ENCODE measurements around the gene PNO1.
"Not testable (repeated sequence)": the region's sequence is repeated elsewhere in the genome, so short reads cannot be mapped to it uniquely, and the experiment has no call there.

The PNO1 gene

DNA sequence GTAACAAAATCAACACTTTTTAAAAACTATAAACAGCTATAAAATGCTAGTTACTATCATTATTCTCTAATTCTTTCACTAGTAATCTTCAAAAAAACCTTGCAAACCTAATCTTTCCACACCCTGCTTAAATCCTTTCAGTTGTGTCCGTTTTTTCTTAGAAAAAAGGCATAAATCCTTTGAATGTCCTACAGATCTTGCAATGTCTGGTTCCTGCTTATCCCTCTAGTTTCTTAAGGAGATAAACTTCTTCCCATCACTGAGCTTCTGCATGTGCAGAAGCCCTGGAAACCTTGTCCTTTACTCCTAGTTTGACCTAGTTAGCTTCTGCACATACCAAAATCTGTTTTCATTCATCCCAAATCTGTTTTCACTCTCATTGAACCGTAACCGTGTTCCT, 1.3 kb upstream of the PNO1 start:
- H3K4me3 ChIP-seq (ENCODE audit: low read depth, low read length), result peak overlapping the region; percentile 94

DNA sequence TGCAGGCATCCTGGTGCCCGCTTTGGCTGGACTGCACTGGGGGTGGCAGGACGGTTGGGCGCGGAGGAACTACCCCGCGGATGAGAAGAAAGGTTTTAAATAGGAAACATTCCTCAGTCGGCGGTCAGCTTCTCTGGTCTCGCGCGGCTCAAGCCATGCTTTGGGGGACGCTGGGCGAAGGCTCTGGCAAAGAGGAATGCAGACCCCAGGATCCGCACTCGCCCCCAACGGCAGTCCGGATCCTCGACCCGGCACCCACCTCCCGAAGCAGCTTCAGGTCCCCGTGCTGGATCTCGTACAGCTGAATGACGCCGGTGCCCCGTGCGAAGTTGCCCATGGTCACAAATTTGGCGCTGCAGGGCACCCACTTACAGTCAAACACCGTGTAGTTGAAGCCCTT, 686 bp upstream of the PNO1 start:
- peak overlapping the region; percentile 94 for H3K4me3 ChIP-seq (ENCODE audit: low read depth, low read length)

DNA sequence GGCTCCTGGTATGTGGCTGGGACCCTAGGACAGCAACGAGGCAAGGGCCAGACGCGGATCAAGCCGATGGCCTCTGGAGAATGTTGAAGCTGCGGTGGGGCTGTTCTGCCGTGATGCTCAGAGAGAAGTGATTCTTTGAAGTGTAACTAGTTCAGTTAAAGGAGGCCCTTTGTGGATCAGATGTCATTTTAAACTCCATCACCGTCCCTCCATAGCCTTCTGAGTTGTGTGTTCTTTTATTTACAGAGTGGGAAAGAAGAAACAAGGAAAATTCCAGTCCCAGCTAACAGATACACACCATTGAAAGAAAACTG, 403 bp downstream of the PNO1 start:
- H3K4me3 ChIP-seq (ENCODE audit: low read depth, low read length), result peak overlapping the region; percentile 94

DNA sequence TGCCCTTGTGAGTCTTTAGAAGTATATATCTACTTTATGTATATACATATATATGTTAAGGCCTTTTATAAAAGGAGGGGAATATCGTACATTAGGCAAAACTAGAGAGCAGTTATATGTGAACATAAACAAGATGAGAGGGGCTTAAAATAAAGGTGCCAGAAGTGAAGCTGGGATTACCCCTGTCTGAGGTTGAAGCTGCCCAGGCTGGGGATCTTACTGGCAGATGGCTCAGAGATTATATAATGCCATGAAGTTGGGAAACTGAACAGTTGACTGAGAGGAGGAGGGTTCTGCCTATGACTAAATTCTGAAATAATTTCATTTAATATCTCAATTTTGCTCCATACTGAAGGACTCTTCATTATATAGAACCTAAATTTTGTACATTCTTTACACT, 6.0 kb downstream of the PNO1 start:
- no peak overlapping the region for H3K4me3 ChIP-seq (ENCODE audit: low read depth, low read length)

DNA sequence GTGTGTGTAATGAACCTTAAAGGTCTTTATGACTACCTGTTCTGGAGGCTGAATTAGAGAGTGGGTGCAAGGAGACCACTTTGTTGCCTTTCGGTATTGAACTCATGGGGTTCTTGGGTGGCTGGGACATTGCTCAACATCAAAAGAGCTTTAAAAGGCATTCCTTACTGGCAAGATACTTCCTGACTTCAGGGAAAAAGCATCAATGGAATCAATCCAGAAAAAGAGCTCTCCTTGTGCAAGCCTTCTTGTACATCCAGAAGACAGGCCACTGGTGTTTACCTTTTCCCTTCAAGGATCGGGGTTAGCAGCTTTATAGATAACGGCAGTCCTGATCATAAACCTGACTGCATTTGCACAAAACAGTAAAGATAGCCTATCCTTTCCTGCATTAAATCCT, 9.5 kb downstream of the PNO1 start:
- no peak overlapping the region for H3K4me3 ChIP-seq (ENCODE audit: low read depth, low read length)

DNA sequence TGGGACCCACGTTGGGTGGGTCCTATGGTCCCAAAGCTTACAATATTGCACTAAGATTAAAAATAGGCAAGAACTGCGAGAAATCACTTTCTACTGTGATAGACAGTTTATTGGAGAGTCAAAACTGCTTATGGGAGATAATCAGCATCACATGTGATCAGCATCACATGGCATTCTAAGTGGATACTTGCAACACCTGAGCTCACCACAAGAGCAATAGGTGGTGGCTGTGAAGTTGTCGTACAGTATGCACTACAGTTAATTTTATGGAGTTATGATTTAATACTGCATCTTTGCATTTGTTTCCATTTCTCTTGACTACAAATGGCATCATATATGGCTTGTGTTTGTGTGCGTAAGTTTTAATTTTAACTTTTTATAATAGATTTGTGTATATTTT, 11.6 kb downstream of the PNO1 start:
- H3K4me3 ChIP-seq (ENCODE audit: low read depth, low read length), result no peak overlapping the region

DNA sequence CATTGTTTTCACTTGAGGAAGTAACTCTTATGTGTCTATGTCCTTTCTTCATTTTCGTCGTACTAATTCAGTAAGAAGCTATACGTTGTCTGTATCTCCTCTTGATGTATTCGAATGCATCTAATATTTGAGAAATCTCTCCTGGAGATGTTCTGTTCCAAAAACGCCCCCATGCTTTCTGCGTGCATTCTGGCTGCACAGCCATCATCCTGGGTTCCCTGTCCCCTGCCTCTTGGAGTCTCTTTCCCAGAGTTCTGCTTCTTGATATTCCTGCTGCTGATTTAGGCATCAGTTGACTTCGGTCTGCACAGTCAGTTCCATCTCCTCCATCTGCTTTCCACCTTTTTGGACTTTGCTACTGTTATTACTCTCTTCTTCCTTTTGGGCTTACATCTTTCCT, 13.5 kb downstream of the PNO1 start:
- H3K4me3 ChIP-seq (ENCODE audit: low read depth, low read length), result no peak overlapping the region

DNA sequence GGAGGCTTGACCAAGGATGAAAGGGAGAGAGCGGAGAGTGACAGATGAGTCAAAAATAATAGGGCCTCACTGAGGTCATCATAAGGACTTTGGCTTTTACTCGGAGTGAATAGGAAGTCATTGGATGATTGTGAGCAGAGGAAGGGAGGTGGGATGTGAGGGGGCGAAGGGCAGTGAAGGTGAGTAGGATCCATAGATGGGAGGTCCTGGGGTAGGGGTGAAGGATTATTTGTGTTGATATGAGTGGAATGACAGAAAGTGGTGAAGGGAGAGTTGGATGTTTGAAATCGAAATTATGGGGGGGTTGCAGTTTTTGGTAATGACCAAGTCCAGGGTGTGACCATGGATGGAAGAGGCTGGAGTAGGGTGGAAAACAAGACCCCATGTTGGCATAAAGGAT, 14.0 kb downstream of the PNO1 start:
- no peak overlapping the region for H3K4me3 ChIP-seq (ENCODE audit: low read depth, low read length)

DNA sequence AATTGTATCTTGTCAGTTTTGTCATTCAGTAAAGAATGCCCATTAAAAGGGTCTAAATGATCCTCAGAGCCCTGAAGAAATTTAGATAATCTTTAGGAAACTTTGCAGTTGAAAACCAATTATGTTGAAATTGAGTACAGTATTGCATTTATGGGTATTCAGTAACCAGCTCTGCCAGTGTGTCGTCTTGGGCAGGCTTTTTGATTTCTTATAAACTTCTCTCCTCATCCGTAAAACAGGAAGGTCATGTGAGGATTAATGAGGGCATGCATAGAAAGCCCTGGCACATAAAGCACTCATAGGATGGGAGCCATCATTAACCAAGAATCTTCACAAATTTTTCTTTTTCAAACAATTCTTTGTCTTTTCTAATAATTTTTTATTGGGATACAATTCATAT, 14.8 kb downstream of the PNO1 start:
- no peak overlapping the region for H3K4me3 ChIP-seq (ENCODE audit: low read depth, low read length)

DNA sequence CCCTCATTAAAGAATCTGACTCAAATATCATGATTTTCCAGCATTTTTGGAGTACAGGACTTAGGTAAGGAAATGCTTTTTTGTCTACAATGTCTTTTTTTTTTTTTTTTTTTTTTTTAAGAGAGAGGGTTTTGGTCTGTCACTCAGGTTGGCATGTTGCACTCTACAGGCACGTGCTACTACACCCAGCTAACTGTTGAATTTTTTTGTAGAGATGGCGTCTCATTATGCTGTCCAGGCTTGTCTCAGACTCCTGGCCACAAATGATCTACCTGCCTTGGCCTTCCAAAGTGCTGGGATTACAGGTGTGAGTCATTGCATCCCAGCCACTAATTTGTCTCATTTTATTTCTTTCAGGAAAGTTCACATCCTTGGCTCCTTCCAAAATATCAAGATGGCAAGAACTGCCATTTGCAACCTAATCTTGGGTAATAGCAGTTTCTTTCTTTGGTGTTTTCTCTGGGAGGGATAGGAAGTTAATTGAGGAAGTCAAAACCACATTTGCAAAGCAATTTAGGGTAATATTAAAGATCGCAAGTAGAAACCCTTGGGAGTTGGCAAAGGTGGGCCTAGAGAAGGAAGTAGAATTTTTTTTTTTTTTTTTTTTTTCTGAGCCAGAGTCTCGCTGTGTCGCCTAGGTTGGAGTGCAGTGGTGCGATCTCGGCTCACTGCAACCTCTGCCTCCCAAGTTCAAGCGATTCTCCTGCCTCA, 15.5 kb downstream of the PNO1 start:
- H3K4me3 ChIP-seq (ENCODE audit: low read depth, low read length), result no peak overlapping the region

DNA sequence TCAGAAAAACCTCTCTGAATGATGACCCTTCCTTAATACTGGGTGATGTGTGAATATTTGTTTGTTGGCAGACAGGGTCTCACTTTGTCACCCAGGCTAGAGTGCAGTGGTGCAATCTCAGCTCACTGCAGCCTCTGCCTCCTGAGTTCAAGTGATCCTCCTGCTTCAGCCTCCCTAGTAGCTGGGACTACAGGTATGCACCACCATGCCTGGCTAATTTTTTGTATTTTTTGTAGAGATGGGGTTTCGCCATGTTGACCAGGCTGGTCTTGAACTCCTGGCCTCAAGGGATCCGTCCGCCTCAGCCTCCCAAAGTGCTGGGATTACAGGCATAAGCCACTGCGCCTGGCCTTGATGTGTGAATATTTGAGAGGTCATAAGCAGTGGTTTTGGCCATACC, 17.5 kb downstream of the PNO1 start:
- H3K4me3 ChIP-seq (ENCODE audit: low read depth, low read length), result not testable (repeated sequence)

DNA sequence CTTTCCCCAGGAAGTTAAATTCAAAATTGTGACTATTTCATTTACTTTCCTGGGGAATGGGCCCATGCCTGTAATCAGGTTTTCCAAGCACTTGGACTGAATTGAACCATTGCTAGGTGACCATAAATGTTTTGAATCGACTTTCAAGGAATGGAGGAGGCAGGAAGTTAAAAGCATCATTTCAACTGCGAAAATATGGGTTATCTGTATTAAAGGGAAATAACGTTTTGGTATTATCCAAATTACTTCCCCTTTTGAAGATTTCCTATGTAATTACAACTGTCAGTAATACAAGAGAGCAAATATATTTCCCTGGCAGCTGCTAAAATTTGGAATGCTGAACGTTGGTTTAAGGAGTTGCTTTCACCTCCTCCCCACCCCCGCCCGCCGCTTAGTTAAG, 19.0 kb downstream of the PNO1 start:
- H3K4me3 ChIP-seq (ENCODE audit: low read depth, low read length), result no peak overlapping the region

DNA sequence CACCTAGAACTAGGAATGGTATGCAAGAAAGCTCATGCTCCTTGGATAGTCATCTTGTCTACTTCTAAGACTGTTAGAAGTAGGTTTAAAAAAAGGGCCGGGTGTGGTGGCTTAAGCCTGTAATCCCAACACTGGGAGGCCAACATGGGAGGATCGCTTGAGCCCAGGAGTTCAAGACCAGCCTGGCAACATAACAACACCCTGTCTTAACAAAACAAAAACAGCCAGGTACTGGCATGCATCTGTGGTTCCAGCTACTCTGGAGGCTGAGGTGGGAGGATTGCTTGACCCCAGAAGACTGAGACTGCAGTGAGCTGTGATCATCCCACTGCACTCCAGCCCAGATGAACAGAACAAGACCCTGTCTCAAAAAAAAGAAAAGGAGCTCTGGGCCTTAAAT, 19.9 kb downstream of the PNO1 start:
- H3K4me3 ChIP-seq (ENCODE audit: low read depth, low read length), result no peak overlapping the region

DNA sequence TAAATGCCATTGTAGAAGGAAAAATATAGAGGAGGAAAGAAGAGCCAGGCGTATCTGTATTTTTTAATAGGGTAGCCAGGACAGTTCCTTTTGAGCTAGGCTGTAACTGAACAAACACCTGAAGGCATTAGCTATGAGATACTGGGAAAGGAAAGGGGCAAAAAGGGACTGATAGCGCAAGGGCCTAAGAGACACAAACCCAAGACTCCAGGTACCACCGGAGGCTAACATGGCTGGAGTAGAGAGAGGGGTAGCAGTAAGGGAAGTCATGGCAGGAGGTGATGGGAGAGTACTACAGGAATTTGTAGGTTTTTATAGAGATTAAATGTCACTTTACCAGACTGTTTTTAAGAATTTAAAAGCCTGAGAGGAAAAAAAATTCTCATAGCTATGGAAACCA, 20.7 kb downstream of the PNO1 start:
- H3K4me3 ChIP-seq (ENCODE audit: low read depth, low read length), result no peak overlapping the region

DNA sequence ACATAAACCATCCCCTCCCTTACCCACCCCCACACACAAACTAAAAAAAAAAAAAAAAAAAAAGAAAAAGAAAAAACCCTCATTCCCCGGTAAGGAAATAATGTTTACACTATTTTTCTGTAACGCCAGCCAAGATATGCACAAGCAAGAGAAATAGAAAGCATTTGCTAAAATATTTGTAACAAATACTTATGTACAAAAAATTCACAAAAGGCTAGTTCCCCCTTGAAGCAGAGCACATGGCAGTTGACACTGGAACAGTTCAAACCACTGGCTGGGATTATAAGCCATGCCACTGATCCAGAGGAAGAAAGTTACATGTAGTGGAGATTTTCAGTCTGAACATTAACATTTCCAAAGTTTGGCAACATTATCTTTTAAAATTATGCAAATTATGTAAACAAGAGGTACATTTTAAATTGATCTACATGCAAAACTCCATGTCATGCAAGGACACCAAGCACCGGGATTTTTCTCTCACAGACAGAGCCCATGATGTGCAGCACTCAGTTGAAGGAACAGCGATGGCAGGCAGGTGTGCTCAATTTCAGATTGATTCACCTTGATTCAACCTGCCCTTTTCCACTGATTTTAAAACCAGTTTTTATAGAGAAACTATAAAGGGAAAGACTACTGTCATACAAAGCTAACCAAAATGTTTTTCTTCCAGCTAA, 21.4 kb downstream of the PNO1 start:
- no peak overlapping the region for H3K4me3 ChIP-seq (ENCODE audit: low read depth, low read length)

DNA sequence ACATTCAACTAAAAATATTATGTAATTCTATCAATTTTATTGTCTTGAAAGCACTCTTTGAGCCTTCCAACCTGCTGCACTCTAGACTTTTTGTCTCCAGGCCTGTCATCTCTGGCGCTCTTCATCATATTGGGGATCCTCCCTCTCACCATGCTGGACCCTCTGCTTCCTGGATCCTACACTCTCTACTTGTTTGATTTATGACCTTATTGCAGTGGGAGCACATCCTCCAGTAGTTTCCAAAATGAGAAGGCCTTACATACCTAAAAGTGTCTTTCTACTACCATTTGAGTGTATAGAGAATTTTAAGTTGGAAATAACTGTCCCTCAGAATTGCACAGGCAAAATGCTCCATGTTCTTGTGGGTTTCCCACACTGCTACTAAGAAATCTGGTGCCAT, 25.2 kb downstream of the PNO1 start:
- no peak overlapping the region for H3K4me3 ChIP-seq (ENCODE audit: low read depth, low read length)

DNA sequence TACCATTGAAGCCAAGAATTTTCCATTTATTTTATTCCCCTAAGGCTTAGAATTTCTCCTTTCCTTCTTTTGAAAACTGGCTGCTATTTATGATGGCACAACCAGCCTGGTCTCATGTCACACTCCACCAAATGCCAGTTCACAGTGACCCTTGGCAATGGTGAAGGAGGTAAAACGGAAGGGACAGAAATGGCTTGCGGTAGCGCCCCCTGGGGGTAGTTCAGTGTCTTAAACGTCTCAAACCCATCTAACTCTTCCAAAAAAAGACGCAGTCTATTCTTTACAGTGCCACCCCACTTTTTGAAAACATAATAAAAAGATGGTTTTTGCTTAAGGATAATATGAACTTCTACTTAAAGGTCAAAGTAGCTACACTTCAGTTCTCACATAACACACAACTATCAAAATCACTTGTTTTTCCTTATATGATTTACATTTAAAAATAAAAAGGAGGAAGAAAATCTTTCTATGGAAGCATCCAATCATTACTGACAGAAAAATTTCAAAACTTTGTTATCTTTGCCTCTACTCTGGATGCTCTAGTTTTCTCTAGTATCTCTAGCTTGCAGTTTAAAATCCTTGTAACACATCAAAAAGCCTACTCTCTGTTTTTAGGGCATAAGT, 28.0 kb downstream of the PNO1 start:
- H3K4me3 ChIP-seq (ENCODE audit: low read depth, low read length), result no peak overlapping the region

DNA sequence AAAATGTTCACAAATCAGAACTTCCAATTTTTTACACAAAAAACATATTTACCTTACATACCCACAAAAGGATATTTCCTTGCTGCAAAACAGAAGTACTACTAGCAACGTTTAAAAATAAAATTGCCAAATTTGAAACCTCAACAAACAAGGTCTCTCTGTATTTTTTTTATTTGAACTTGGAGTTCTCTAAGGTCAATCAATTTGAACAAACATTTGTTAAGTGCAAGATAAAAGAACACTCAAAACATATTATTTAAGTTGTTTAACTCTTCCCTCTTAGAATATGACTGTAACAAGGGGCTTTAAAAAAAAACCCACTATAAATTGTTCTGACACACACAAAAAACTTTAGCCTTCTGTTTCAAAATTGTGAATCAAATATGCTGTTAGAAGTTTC, 29.6 kb downstream of the PNO1 start:
- H3K4me3 ChIP-seq (ENCODE audit: low read depth, low read length), result no peak overlapping the region

DNA sequence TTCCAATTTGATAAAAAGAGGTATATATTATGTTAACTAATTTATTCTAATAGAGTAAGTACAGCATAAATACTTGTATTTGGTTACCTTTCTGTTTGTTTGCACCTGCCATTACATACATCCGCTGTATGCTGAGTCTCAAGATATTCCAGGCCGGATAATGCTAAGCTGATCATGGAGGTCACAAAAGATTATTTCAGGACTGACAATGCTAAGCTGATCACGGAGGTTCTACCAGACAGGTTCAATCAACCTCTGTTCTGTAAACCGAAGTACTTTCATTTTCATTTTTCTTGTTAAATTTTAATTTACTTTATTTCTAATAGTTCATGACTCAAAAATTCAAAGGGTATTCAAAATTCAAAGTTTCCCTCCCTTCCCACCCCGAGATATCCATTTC, 31.1 kb downstream of the PNO1 start:
- no peak overlapping the region for H3K4me3 ChIP-seq (ENCODE audit: low read depth, low read length)

DNA sequence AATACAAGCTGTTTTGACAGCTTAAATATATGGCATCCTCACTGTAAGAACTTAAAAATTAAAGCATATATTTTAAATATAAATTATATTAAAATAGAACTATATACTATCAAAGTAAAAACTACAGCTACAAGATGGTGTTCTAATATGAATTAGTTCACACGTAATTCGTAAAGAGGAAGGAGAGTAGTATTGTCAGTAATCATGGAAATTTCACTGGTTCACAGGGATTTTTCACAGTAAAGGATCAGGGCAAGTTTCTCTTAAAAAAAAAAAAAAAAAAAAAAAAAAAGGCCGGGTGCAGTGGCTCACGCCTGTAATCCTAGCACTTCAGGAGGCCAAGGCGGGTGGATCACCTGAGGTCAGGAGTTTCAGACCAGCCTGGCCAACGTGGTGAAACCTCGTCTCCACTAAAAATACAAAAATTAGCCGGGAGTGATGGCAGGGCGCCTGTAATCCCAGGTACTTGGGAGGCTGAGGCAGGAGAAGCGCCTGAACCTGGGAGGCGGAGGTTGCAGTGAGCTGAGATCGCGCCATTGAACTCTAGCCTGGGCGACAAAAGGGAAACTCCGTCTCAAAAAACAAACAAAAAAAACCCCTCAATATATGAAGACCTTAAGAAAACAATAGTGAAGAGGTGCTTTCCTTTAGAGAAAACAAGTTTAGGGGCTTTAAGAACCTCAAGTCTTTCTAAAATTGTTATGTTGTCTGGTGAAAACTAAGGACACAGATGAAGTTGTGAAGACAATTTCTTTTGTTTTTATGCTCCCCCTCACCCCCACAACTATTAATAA, 32.5 kb downstream of the PNO1 start:
- no peak overlapping the region for H3K4me3 ChIP-seq (ENCODE audit: low read depth, low read length)

DNA sequence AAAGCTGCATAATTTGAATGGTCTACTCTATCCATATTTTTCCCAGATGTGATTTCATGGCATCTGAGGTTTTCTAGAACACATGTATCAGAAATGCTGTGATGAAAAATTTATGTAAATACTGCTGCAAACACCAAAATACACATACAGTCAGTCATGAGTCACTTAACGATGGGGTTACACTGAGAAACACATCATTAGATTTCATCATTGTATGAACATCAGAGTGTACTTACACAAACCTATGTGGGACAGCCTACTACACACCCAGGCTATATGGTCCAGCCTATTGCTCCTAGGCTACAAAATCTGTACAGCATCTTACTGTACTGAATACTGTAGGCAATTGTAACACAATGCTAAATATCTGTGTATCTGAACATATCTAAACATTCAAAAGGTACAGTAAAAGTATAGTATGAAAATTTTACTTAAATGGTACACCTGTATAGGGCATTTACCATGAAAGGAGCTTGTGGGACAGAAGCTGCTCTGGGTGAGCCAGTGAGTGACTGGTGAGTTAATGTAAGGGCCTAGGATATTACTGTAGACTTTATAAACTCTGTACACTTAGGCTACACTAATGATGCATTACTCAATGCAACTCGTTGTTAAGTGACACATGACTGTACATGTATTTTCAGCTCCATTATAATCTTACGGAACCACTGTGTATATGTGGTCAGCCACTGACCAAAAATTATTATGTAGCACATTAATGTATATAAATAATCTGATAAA, 33.5 kb downstream of the PNO1 start:
- H3K4me3 ChIP-seq (ENCODE audit: low read depth, low read length), result no peak overlapping the region
